ENCODE results near the gene ARMH1.

The ARMH1 gene

DNA sequence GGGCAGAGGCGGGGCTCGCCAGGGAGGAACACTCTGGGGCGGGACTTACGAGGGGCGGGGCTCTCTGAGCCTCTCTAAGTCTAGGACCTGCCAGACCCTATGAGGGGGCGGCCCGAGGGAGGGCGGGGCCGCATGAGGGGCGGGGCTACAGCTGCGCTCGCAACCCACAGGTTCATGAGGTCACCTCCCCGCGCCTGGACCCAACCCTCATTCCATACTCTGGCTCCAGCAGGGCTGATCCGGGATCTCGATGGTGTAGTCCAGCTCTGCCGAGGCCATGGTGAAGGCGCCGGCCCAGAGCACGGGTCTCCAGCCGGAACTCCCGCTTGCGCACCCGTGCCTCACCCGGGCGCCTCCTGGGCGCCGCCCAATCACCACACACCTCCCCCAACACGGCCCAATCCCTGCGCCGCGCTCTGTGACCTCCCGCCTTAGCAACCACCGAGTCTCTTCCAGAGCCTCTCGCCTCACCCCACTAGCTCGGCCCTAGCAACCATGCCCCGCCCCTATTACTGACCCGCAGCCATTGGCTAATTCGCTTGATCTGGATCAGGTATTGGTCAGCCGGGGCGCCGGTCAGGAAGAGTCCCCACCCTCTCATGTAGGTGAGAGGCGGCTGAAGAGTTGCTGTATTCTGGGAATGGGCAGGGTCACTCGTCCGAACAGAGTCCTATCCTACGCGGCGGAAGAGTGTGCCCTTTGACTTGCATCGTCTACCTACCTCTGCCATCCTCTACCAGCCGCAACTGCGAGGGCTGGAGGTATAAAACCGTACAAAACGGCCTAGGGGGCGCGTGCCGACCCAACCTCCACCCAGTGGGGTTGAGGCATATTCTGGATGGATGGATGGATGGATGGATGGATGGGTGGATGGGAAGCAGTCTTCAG lies at the start of gene ARMH1, which contains the start of gene TMEM53:
Gene ARMH1 (plus strand): TSS at position 602 of the 888 bp plus-strand sequence. CDS start 14,984 bp downstream, outside the sequence.
Gene TMEM53 (minus strand): TSS at position 369 of the 888 bp plus-strand sequence. CDS start 90 bp downstream, at position 279.
- DNase-seq (ENCODE audit: low spot score), result peak; percentile 98

DNA sequence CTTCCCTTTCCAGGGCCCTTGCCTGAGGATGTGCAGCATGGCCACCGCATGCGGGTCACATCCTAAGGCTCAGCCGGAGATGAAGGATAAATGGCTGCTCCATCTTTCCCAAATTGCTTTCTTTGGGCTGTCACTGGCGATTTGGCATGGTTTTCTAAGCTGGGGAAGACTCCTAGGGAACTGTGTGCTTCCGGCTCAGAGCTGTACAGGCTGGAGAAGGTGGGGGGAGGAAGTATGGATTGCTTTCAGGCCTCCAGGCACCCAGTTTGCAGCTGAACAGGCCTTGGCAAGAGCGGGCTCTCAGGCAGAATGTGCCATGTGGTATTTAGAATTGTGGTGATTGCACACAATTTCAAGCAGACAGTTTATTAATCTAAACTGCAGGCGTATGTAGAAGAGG lies 49.2 kb upstream of the ARMH1 start:
- DNase-seq (ENCODE audit: low spot score), result no peak

DNA sequence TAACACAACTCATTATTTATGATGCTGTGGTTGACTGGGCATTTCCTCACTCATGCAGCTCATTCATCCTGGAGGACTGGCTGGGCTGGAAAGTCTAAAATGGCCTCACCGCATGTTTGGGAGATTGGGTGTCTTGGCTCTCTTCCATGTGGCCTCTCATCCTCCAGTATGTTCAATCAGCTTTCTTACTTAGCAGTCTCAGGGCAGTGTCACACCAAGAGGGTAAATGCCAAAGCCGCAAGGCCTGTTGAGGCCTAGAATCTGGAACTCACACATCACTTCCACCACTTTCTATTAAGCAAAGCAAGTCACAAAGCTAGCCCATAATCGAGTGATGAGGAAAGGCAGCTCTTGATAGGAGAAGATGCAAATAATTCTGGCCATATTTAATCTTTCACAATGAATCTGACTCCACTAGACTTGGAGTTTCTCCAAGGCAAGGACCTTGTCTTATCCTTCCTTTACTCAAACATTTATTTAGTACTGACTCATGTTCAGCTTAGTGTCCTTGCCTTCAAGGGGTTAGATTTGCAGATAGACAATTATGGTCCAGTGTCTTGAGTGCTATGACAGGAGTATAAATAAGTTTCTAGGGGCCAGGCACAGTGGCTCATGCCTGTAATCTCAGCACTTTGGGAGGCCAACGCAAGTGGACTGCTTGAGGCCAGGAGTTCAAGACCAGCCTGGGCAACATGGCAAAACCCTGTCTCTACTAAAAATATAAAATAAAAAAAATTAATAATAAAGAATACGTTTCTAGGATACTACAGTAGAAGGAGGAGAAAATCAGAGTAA lies 45.4 kb upstream of the ARMH1 start:
- no peak for DNase-seq (ENCODE audit: low spot score)

DNA sequence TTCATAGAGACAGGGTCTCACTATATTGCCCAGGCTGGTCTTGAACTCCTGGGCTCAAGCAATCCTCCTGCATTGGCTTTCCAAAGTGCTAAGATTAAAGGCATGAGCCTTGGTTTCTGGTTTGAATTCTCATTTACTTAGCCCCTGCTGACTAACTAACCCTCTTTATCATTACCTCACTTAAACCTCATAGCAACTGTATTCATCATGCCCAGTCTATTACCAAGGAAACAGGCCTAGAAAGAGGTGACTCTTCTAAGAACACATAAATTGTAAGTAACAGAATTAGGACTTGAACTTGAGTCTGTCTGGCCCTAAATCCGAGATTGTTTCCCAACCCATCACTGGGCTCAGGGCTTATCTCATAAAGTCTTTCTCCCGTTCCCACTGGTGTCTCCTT lies 44.4 kb upstream of the ARMH1 start:
- DNase-seq (ENCODE audit: low spot score), result no peak

DNA sequence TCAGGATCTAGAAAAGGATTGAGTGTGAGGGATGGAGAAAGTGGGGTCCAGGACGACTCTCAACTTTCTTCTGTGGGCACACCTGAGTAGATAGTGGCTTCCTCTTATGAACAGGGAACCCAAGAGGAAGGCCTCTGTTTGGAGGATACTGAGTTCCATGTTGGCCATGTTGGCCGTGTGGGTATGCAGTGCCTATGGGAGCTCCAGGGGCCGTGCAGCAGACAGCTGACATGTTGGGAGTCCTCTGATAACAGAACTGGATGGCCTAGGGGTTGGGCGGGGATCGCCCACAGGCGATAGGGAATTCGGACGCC lies 43.2 kb upstream of the ARMH1 start:
- DNase-seq (ENCODE audit: low spot score), result no peak

DNA sequence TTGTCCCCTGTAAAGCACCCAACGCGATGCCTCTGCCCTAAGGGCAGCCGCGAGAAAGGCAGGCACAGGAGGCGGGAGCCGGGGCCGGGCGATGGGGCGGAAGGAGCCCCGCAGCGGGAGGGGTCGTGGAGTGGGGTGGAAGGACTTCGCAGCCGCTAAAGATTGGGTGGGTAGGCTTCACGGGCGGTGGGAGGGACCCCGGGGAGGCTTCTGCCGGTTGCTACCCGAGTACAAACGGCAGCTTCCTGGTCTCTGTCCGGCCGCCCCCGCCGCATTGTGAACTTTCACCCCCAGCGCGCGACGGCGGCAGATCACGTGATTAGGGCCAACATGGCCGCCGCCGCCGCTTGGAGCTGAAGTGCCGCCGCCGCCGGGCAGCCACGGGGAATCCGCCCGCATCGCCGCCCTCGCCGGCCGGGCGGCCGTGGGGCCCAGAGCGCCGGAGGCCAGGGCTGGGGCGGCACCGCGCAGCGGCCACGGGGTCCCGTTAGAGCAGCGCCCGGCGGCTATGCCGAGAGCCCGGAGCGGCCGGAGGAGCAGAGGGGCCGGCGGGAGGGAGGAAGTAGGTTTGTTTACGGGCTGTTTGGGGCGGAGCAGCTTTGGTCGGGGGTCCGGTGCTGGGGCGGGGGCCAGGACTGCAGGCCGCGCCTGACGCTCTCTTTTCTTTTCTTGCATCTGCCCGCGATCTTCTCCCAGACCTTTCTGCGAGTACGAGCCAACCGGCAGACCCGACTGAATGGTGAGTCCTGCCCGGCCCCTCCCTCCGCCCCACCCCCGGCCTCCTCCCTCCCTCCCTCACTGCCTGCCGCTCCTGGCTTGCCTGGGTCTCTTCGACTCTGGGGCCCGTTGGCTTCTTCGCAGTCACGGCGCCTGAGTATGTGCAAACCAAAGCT lies 42.6 kb upstream of the ARMH1 start:
- DNase-seq (ENCODE audit: low spot score), result peak; percentile 94

DNA sequence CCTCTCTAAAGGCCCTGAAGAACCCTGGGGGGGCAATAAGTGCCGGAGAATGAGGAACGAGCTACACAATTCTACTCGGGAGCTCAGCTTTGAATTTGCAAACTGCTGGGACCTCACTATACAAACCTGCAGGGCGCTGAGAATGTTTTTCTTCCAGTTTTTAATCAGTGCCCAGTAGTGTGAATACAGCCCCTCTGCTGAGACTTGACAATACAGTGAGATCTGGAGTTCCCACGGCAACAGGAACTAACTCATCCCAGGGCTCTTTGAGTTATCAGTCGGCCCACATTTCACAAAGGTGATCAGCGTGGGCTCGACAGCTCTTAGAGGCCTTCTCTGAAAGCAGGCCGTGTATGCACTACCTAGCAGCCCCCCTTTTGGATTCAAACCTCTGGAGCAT lies 41.9 kb upstream of the ARMH1 start:
- no peak for DNase-seq (ENCODE audit: low spot score)

DNA sequence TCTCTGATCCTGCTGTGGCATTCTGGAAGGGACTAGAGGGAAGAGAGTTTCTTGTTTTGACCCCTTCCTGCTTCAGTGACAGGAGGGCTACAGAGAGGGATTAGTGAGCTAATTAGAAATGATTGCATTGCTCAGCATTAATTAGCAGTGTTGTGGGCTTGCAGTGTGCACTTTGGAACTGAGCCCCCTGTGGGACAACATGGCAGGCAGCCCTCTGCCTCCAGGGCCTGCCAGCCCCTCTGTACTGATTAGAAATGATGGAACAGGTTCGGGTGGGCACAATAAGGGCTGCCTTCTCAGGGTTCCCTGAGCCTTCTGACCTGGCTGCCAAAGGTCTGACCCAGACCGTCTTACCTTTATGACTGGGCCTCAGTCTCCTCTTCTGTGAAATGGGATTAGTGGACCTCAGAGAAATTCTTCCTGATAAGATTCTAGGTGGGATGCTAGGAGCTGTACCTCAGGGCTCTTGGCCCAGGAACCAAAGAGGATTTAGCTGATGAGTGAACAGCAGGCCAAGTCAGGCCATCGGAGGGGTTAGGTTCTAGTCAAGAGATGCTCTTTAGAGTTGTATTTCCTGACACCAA lies 39.8 kb upstream of the ARMH1 start:
- no peak for DNase-seq (ENCODE audit: low spot score)

DNA sequence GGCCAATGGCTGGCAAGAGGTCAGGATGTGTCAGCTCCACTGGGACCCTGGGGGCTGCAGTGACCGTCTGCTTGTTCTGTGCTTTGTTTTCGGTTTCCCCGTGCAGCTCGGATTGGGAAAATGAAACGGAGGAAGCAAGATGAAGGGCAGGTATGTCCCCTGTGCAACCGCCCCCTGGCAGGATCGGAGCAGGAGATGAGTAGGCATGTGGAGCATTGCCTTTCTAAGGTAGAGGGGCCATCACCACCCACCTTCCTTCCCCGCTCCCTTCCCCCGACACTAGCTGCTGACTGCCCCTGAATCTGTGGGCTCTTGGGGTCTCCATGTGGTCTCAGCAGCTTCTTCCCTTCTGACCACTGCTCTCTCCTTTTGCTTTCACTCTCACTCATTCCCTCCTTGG lies 39.1 kb upstream of the ARMH1 start:
- no peak for DNase-seq (ENCODE audit: low spot score)

DNA sequence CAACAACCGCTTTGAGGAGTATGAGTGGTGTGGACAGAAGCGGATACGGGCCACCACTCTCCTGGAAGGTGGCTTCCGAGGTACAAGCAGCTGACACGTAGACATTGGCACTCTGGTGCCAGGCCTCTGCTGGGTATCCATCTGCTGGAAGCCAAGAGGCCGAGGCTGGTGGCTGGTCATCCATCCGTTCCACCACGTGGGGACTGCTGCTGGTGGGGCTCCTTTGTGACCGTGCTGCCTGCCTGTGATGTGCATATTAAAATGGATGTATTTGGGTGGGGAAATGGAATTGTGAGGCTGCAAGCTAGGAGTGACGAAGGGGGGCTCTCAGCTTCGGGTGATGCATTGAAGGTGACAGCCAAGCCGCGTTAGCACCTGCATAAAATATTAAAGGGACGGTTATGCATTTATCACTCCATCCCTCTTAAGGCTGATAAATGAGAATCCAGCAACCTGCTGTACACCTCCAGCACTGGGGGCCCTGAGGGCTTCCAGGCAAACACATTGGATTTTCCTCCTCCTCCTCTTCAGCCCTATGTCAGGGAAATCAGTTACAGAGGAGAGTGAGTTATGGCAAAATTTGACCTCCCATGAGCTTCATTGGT lies 38.3 kb upstream of the ARMH1 start:
- DNase-seq (ENCODE audit: low spot score), result no peak

DNA sequence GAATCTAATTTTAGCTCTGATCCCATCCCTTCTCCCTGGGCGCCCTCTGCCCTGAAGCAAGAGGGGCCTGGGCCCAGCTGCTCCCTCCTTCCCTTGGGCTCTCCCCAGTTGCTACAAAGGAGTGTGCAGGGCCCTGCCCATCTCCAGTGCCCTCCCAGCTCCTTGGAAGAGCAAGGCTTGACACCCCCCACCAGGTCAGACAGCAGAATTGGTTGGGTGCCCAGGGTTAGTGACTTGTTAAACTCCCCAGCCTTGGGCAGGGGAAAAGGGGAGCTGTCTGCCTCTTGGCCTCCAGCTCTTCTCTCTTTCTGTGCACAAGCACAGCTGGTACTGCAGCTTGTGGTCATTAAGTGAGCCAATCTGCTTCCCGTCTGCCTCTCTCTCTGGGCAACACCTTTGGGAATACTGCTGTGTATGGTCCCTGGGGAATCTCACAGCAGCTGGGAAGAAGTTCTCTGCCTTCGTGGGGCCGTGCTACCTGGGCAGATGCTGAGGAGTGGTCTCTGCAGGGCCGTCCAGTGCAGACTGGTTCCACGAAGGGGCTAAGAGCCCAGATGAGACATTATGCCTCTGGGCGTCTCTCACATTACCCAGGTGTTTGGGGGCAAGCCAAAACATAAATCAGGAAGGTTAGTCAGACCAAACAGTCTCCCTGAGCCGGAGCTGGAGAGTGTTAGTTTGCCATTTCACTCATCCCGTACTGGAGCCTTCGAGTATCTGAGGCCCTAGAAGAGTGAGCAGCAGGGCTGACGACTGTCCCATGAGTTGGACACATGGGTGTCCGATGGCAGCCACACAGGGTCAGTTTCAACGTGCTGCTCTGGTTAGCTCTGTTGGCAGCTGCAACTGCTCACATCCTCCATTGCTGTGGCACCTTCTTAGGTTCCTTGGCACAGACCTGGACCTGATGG lies 37.6 kb upstream of the ARMH1 start:
- no peak for DNase-seq (ENCODE audit: low spot score)

DNA sequence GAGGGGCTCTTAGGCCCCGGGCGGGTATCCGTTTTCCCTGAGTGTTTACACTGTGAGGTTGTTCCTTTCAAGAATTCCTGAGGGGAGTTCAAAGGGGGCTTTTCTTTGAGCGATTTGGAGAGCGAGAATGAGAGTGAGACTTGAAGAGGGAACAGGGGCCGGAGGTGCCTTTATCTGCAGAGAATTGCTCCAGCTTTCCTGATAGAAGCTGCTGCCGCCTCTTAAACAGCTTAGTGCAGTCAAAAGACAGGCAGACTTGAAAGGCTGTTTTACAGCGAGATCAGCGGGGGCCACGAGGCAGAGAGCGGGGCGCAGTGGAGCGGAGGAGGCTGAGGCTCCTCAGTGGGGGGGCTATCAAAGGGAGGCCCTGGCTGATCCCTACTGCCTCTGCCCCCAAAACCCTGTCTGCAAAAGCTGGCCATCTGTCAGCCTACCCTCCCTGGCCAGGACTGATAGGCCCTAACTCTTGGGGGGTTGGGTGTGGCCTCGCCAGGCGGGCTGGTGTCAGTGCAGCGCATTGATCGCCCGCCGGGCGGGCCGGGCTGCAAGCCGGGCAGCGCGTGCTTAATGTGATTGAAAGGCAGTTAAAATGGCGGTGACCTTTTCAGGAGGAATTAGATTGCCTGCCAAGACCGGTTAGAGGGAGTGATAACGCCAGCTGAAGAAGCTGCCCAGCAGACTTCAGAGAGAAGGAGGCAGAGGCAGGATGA lies 36.7 kb upstream of the ARMH1 start:
- no peak for DNase-seq (ENCODE audit: low spot score)

DNA sequence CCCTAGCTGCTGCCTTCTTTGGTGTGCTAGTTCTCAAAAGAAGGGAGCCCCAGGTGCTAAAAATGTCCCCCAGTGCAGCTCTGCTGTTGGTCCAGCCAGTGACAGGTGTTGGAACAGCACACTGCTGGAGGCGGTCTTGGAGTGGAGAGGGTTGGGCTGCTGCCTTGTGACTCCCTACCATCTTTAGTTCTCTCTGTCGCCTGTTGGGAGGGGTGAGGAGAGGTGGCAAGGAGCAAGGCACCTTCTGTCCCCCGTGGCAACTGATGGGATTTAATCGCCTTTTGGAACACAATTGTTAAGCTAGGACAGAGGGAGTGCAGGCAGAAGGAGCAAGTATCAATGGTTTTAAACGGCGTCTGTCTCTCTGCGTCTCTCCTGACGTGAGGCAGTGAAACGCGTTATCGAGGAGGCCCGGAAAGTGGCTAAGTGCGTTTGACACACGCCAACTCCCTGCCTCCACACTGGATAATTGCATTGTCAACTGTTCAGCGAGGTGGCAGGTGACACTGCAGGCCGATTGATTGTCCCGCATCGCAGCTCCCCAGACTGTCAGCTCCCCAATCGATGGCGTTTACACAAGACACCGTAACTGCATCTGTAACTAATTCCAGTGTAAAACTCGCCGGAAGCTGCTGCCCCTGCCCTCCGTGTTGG lies 34.2 kb upstream of the ARMH1 start:
- DNase-seq (ENCODE audit: low spot score), result no peak

DNA sequence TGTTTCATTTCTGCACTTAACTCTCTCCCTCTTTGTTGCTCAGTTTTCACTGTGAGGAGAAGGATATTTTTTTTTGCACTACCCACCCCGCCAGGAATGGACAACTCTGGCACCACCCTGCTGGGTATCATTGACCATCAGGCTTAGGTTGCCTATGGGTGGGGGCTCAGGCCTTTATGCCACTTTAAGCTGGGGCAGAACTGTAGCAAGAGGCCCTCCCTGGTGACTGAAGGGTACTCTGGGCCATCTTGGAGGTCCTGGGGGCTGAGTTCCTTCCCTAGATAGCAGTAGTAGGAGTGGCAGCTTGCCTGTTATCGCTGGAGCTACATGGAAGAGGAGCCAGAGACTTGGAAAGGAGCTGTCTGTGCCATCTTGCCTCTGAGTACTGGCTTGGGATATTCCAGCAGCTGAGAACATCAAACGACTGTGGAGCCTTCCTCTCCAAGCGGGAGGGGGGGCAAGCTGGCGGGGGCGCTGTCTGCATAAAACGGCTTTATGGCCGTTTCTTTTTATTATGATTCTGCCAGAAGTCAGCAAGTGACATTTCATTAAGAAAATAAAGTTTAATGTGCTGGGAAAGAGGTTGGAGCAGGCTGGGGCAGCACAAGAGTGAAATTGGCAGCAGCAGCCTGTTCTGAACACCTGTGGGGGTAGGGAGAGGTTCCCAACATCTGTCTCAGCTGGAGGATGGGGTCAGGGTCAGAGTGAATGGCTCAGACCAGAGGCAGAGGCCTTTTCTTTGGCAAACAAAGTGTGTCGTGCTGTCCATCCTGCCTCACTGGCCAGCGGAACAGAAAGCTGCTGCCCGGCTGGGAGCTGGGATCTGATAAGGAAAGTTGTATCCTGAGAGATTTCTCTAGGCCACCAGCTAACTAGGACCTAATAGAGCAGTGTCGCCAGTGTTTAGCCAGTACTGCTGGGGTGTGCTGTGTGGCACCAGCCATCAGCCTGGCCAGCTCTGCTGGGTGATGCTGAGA lies 33.1 kb upstream of the ARMH1 start:
- DNase-seq (ENCODE audit: low spot score), result no peak

DNA sequence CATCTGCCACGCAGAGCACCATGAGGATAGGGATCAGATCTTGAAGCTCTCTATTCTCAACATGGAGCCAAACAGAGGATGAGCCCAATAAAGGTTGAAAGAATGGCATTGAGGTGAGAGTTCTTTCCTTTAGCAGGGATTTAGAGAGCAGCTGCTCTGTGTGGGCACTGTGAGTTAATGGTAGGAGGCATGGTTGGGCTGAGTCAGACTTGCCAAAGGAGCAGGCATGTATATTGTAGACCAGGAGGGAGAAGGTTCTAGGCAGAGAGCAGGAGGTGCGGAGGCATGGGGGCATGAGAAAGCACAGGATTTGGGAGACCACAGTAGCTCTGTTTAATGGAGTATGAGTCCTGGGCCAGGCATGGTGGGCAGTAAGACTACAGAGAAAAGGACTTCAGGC lies 32.3 kb upstream of the ARMH1 start:
- DNase-seq (ENCODE audit: low spot score), result no peak

DNA sequence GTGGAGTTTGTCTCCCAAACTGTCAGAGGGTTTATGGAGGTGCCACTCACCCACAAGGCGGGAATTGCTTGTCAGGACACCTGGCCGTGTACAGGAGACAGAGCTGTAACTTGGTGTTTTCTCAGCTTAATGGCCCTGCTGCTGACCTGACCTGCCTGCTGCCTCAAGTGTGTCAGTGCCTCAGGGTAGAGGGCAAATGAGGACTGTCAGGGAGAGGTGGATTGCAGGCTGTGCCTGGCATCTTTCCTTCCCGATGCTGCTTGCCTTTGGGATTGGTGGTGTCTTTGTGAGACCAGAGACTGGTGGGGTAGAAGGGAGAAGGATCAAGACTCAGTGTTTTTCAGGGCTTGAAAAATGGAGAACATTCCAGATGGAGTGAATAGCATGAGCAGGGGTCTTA lies 31.6 kb upstream of the ARMH1 start:
- DNase-seq (ENCODE audit: low spot score), result no peak

DNA sequence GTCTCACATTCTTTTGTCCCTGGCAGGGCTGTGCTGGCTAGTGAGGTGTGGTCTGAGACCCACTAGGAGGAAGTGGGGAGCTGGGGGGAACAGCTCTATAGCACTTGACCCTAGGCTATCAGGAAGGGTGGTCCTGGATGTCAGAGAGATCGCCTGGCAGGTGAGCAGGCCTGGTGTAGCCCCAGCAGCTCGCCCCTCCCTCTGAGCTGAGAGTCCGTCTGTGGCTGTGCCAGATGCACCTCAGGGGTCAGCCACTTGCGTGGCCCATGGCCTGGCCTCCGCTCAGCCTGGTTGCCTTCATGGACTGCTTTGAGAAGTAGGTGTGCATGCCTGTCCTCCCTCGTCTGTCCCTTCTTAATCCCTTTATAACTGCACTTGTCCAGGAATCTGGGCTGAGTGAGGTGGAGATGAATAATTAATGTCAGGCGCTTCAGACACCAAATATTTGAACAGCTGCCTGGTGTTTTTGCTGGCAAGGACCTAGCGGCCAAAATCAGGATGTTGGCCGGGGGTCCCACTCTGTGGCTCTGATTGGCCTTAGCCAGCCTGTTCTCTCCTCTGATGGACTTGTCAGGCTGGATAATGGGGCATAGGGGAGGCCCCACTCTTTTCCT lies 30.7 kb upstream of the ARMH1 start:
- DNase-seq (ENCODE audit: low spot score), result no peak
